GM19468 (cell line): ENCODE data around the gene NRXN2.

Source experiments
- ATAC-seq: cut with Tn5 transposase; IDR thresholded peaks from one replicate; pipeline ENCODE4 v1.9.1; 2021; ENCODE audit warnings: mild to moderate bottlenecking, moderate library complexity, moderate number of reproducible peaks; ENCODE audit not compliant: unreplicated experiment; ENCODE audit errors: extremely low read depth

Gene NRXN2

DNA sequence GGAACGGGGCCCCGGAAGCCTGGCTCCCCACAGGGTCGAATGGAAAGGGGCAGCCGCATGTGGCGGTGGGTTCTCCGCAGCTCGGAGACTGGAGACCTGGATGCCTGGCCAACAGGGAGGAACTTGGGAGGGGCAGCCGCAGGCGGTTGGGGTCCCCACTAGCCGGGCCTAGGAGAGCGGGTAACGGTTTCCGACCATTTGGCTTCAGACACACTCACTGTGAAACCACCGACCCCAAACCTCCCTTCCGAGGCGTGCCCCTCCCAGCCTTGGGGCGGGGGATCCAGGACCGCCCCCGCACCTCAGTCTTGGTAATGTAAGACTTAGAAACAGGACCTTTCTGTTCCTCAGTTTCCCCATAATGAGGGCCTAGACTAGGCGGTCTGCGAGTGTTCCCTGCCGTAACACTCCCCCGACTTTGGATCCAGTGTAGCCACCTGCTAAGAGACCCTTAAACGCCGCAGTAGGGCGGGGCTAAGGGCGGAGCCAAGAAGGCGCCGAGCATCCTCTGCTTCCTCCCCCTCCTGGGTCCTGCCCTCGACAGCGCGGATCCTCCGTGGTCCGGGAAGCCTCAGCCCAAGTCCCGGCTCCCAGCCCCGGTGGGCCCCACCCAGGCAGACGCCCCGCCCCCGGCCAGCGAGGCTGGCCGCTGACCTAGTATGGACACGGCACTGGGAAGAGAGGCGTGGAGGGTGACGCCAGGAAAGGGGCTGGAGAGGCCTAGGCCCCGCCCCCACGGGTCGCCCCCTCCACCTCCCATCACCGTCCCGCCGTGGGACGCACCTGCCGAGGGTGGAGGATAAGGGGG is 22.7 kb upstream of the NRXN2 start:
- no peak for ATAC-seq

GRCh38 chr11:64745189-64745520 is 22.2 kb upstream of the NRXN2 start:
- no peak for ATAC-seq

GRCh38 chr11:64744544-64745188 is 21.7 kb upstream of the NRXN2 start:
- no peak for ATAC-seq

DNA sequence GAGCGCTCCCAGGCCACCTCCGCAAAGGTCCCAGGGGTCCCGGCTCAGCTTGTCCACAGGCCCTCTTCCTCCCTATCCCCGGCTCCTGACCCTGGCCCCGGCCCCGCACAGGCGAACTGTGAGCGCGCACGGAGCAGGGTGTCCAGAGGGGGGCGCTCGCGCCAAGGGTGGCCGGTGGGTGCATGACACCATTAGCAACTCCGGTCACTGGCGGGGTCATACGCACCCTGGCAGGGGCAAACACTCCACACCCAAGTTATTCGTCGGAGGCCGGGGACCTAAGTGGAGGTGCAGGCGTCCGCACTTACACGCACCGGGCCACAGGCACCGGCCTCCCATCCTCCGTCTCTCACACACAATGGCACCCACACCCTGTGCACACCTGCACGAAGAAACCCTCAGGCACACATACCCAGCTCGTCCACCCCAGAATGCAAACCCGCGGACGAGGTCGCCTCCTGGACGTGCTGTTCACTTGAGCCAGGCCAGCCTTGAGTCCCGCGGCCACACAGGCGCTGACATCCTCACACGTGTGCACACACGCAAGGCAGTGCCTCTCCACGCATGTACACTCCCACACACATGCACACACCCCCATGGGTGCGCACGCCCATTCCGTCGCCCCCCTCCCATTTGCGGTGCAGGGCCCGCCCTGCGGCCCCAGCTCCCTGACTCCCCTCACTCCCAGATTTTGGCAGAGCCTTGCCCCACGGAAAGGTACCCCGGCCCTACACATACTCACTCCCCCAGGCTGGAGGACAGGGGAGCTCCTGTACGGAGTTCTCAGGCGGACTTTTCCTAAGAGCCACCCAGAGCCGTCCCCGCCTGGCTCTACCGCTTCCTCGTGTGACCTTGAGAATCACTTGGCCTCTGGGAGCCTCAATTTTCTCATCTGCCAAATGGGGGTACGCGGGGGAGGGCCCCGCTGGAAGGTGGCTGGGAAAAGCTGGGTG is 20.9 kb upstream of the NRXN2 start, which contains the start of gene RASGRP2:
RASGRP2 (minus strand) TSS at position 552 of the 953 bp plus-strand sequence. CDS start 1,276 bp downstream, outside the sequence.
- ATAC-seq: no peak

DNA sequence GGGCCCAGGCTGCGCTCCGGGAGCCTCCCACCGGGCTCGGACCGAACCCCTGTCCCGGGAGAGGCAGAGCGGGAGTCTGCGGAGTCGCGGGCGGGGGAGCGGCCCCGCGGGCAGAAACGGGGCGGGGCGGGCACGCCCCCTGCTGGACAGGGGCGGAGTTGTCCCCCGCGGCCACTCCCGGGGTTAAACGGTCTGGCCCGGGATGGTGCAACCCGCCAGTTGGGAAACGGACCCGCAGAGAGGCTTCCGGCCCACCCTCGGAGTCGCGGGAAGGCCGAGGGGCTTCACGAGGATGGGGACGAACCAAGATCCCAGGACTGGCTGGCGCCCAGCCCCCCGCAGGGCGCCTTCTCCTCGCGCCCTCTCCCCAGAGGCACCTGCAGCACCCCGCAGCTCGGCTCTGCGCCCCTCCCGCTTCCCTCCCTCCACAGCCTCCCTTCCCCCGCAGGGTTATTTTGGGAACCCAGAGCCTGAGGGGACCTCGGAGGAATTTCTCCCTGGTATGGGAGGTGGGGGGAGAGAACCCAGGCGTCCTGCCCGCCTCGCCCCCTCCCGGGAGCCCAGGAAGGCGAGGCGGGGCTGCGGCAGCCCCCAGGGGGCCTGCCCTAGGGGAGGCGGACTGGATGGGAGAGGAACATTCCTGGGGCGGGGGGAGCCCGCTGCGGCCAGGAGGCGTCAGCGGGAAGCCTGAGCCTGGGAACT is 20.0 kb upstream of the NRXN2 start:
- no peak for ATAC-seq

DNA sequence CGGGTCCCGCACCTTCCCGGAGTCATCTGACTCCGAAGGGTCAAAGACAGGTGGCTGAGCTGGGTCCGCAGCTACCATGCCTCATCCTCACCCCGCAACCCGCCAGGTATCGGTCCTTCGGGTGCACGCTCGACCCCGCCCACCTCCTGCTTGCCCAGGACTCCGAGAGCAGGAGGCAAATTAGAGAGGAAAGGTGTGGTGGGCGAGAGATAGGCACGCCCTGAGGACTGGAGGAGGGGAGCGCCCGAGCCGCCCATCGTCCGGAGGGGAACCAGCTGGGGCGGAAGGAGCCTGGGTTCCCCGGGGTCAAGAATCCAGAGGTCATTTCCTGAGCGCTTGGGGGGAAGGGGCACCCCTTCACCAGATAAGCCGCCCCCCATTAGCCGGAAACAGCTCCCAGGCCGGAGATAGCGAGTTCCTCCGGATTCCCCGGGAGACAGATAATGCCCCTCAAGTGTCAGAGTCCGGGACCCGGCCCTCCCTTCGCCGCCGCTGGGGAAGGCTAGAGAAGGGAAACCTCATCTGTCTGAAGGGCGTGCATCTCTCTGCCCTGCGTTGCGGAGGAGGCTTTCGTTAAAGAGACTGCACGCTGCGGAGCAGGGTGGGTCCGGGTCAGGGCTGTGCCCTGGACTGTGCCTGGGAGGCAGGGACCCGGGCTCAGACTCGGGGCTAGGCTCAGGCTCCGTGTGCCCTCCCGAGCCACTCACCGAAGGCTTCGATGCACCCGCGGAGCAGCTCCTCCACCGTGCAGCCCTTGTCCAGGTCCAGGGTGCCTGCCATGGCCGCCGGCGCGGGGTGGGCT is 19.3 kb upstream of the NRXN2 start:
- no peak for ATAC-seq

GRCh38 chr11:64741375-64742086 is 18.5 kb upstream of the NRXN2 start:
- ATAC-seq: no peak

DNA sequence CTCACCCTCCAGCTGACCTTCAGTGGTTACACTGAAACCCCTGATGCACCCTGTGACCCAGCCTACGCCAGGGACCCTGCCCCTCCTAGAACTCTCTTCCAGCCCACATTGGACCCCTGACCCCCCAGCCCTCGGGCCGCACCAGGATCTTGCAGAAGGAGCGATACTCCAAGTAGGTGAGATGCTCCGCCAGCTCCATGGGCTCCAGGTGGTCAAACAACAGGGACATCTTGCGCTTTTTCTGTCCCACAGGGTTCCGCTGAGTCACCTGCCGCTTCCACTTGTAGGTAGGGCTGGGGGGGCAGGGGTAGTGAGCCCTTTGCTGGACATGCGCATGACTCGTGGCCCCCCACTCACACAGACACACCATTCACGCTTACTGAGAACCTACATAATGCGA is 16.9 kb upstream of the NRXN2 start:
- no peak for ATAC-seq

GRCh38 chr11:64736654-64737053 is 13.7 kb upstream of the NRXN2 start:
- ATAC-seq: no peak

- ATAC-seq: no peak
Observed at GRCh38 chr11:64735725-64736259, 12.8 kb upstream of the NRXN2 start.

DNA sequence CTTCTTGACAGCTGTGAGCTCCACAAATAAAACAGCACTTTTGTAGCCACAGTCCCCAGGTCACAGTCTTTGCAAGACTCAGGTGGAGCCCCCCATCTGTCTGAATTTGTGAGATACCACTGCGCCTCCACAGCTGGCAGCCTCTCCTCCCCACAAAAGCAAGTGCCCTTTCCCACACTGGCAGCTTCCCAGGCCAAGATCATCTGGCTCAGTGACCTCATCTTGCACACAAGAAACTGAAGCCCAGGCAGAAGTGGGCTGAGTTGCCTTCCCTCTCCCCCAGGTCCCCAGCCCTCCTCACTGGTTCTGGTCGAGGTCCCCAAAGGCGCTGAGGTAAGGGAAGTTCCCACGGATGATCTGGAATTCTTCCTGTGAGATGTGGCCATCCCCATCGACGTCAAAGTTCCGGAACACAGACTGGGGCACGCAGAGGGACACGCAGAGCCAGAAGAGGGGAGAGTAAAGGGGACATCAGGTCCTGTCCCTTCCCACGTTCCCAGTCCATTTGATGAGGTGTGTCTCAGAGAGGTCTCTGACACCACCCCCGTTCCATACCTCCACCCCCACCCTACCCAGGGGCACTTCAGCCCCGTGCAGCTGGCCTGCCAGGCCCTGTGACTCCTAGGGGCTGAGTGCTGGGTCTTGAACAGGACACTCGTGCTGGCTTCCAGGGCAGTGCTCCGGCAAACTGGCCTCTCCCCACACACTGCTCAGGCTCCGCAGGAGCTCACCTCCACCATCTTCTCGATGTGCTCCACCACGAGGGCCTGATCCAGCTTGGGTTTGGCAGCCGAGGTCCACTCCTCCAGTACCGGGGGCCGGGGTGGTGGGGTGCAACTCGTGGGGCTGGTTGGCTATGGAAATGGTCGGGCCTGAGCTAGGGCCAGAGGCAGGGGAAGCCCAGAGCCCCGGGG is 12.1 kb upstream of the NRXN2 start:
- no peak for ATAC-seq

GRCh38 chr11:64731601-64732000 is 8.6 kb upstream of the NRXN2 start:
- no peak for ATAC-seq

DNA sequence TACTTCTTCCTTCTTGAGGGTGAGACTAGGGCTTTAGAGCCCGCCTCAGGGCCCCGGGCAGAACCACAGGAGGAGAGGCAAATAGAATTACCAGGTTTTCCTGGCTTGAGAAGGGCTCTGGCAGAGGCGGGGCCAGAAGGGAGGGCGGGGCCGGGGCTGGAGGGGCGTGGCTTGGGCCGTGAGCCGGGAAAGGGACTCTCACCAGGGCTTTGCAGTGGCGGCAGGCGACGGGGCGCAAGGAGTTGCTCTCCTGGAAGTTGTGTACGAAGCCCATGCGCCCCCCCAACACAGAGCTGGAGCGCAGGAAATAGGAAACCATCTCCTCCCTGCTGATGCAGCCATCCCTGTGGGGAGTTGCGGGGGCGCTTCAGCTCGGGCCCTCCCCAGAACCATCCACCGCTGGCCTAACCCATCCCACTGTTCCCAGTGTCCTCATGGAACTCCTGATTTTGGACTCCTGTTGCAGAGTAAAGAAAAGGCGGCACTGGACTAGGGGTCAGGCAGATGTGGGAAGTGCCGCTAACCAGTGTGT is 6.9 kb upstream of the NRXN2 start:
- ATAC-seq: no peak

GRCh38 chr11:64728757-64729365 is 5.9 kb upstream of the NRXN2 start:
- ATAC-seq: no peak

DNA sequence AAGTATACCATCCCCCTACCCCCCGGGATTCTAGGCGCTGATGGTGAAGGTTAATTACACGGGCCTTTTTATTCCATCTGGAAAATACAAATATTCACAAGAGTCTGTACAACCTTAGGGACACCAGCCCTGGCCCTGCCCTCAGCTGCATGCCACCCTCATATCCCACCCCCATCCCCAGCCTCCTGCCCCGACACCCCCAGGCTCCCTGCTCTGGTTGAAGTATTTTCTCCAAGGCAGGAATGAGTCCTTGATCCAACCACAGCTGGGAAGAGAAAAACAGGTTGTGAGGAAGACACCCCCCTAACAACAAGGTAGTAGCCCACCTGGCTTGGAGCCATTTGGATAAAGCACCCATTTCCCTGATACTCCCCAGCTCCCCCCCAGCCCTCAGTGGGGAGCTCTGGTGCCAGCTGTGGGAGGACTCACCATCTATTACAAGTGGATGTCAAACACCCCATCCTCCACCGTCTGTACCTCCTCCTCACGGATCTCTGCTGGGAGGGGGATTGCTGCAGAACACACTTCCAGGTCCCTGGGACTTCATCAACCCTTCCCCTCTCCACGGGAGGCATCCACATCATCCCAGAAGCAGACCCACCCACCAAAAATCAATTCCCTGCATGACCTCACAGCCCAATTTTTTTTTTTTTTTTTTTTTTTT is 4.0 kb upstream of the NRXN2 start:
- ATAC-seq: no peak

DNA sequence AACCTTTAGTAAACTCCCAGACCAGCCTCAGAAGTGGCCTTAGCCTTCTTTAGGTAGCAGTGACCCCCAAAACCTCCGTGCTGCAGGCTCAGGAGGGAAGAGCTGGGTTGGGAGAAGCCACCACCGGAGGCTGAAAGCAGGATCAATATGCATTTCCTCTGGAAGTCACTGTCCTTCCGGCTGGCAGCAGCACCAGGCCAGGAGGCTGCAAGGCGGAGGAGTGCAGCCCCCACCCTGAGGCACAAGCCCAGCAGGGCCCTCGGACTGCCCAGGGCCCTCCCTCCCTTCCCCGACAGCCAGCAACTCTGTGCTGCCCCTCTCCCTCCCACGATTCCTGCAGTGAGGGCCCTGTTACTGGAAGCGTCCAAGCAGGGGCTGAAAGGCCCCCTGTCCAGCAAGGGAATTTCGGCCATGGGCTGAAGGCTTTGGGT is 3.2 kb upstream of the NRXN2 start:
- no peak for ATAC-seq
